ENCODE measurements around the gene ADAMTS12. TPM values are rescaled to one million over a fixed set of nuclear protein-coding genes. Genes with fewer than 3 reads are reported as not detected.

ADAMTS12 gene
- total RNA-seq, 6 experiments from 2014 or later: 1.1 to 3.9 (median 1.7) TPM

DNA sequence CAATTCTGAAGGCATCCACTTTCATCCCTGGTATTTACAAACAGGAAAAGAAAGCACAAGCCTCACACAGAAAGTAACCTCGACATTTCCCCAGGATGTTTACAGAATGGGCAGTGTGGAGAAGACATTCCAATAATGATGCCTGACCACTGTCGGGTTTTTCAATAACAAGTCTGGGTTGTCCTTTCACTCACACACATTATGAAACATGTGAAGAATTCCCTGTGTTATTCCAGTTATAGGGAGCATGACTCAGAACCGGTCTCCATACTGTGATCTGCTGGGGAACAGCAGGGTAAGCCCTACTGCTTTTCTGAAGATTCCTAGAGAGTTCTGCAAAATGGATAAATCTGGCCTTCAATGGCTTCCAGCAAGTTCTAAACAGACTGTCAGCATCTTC lies 155.3 kb downstream of the ADAMTS12 start:
- no peak for TF ChIP-seq POLR2A (IDR thresholded peaks at IDR 0.05)
- TF ChIP-seq, protein P1, sequence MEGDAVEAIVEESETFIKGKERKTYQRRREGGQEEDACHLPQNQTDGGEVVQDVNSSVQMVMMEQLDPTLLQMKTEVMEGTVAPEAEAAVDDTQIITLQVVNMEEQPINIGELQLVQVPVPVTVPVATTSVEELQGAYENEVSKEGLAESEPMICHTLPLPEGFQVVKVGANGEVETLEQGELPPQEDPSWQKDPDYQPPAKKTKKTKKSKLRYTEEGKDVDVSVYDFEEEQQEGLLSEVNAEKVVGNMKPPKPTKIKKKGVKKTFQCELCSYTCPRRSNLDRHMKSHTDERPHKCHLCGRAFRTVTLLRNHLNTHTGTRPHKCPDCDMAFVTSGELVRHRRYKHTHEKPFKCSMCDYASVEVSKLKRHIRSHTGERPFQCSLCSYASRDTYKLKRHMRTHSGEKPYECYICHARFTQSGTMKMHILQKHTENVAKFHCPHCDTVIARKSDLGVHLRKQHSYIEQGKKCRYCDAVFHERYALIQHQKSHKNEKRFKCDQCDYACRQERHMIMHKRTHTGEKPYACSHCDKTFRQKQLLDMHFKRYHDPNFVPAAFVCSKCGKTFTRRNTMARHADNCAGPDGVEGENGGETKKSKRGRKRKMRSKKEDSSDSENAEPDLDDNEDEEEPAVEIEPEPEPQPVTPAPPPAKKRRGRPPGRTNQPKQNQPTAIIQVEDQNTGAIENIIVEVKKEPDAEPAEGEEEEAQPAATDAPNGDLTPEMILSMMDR (IDR thresholded peaks at IDR 0.05): no peak
- ATAC-seq (peak in 3 of 4 donors; percentile 19 to 40 (median 22)), DNase-seq (no peak)
- 65% methylated on average over 3 of the region's 3 CpGs for WGBS (ENCODE audit: insufficient coverage, low coverage, low lambda C conversion rate, missing lambda C conversion rate)
- Histone ChIP-seq H3K4me3 (no peak overlapping the region), H3K27ac (no peak overlapping the region), H3K4me1 (peaks cover 0 to 24% (median 5%) of the 10 kb centered on the region in 4 donors), H3K36me3 (no peaks in the 10 kb centered on the region), H3K27me3 (no peaks in the 10 kb centered on the region), H3K9me3 (no peaks in the 10 kb centered on the region)
- intact Hi-C loops (cut with DNase I): no loop called here

DNA sequence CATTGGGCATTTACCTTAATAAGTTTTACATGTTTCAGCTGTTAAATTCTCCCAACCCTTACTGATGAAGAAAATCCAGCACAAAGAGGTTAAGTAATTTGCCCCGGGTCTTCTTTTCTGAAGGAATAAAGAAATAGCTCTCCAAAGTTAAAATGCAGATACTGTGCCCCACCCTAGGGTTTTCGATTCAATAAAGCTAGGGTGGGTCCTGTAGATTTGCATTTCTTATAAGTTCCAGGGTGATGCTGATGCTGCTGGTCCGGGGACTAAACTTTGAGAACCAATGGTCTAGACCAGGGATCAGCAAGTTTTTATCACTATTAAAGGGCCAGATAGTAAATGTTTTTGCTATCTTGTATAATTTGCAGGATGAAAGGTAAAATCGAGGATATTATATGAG lies 156.7 kb downstream of the ADAMTS12 start:
- no peaks in the 10 kb centered on the region for H3K27me3 ChIP-seq
- H3K4me1 ChIP-seq: peaks cover 0 to 24% (median 5%) of the 10 kb centered on the region in 4 donors
- H3K9me3 ChIP-seq: no peaks in the 10 kb centered on the region
- whole genome bisulfite sequencing (ENCODE audit: insufficient coverage, low coverage, low lambda C conversion rate, missing lambda C conversion rate): 74% methylated on average over 4 of the region's 4 CpGs
- no peak overlapping the region for H3K4me3 ChIP-seq
- ATAC-seq: no peak
- DNase-seq: no peak
- no peak for TF ChIP-seq POLR2A (IDR thresholded peaks at IDR 0.05)
- TF ChIP-seq, protein P1 (IDR thresholded peaks at IDR 0.05): no peak
- intact Hi-C loops (cut with DNase I): no loop called here
- H3K27ac ChIP-seq: no peak overlapping the region
- no peaks in the 10 kb centered on the region for H3K36me3 ChIP-seq

DNA sequence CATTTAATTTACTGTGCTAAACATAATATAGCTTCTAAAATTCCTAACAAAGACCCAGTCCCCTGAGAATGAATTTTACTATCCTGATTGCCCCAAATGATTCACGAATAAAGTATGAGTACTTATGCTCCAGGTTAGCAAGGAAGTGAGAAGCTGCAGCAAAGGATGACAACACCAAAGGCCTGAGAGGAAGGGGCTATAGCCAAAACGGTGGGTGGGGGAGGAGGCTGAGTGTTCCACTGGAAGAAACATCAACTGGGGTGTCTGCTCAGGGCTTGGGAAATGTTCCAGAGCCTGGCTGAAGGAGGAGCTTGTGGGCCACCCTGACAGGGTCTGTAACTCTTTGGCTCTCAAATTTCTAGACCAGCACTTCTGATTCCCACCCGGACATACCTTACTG lies 157.3 kb downstream of the ADAMTS12 start:
- Histone ChIP-seq H3K9me3 (no peaks in the 10 kb centered on the region), H3K4me3 (no peak overlapping the region), H3K4me1 (peaks cover 0 to 24% (median 5%) of the 10 kb centered on the region in 4 donors), H3K27ac (no peak overlapping the region), H3K36me3 (no peaks in the 10 kb centered on the region), H3K27me3 (no peaks in the 10 kb centered on the region)
- DNase-seq: no peak
- no peak for TF ChIP-seq POLR2A (IDR thresholded peaks at IDR 0.05)
- TF ChIP-seq, protein P1 (IDR thresholded peaks at IDR 0.05): no peak
- intact Hi-C loops (cut with DNase I): no loop called here
- ATAC-seq: no peak
- 34% methylated on average over 3 of the region's 3 CpGs for WGBS (ENCODE audit: insufficient coverage, low coverage, low lambda C conversion rate, missing lambda C conversion rate)

DNA sequence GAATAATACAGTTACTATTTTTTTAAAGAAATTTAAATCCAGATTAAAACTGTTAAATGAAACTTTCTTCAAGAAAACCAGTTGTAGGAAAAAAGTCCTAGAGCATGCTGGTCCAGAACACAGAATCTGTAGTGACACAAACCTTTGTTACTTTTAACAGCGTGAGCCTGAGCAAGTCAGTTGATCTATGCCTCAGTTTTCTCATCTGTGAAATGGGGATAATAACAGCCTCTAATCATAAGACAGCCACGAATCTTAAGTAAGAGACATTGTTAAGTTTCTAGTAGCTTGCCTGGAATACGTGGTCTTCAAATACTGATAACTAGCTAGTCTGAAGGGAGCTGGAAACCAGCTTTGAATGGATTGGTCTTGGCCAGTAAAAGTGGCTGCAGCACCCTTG lies 158.6 kb downstream of the ADAMTS12 start:
- intact Hi-C loops (cut with DNase I): no loop called here
- 81% methylated on average over 3 of the region's 3 CpGs for WGBS (ENCODE audit: insufficient coverage, low coverage, low lambda C conversion rate, missing lambda C conversion rate)
- H3K4me3 ChIP-seq: no peak overlapping the region
- ATAC-seq: no peak
- no peak for DNase-seq
- H3K36me3 ChIP-seq: no peaks in the 10 kb centered on the region
- no peak overlapping the region for H3K27ac ChIP-seq
- no peaks in the 10 kb centered on the region for H3K9me3 ChIP-seq
- H3K4me1 ChIP-seq: peaks cover 0 to 16% (median 2%) of the 10 kb centered on the region in 4 donors
- TF ChIP-seq POLR2A (IDR thresholded peaks at IDR 0.05): no peak
- TF ChIP-seq, protein P1 (IDR thresholded peaks at IDR 0.05): no peak
- H3K27me3 ChIP-seq: no peaks in the 10 kb centered on the region
